Liver (tissue), 3 donors: ENCODE data around the gene GATB.
"Not testable (repeated sequence)": the region's sequence is repeated elsewhere in the genome, so short reads cannot be mapped to it uniquely, and the experiment has no call there.

Source experiments
- EGR1 ChIP-seq, 2 donors: IDR thresholded peaks; 2 replicates each; pipeline ENCODE4 v1.6.1; 2016 to 2018; ENCODE audit warnings: antibody characterized with exemption in 2 of 2, low read depth in 2 of 2
- GABPA ChIP-seq, 2 donors: IDR thresholded peaks in 1 of 2; conservative IDR thresholded peaks in 1 of 2; 2 replicates each; pipeline ENCODE4 v1.6.1; 2016; ENCODE audit warnings: antibody characterized with exemption in 2 of 2, mild to moderate bottlenecking in 1 of 2, moderate library complexity in 1 of 2
- HNF4A ChIP-seq, 2 donors: conservative IDR thresholded peaks; 2 replicates each; pipeline ENCODE4 v1.6.1; 2016; ENCODE audit warnings: antibody characterized with exemption in 2 of 2, mild to moderate bottlenecking in 2 of 2
- JUND ChIP-seq, 2 donors: IDR thresholded peaks; 2 replicates each; pipeline ENCODE4 v1.6.1; 2016; ENCODE audit warnings: antibody characterized with exemption in 2 of 2
- RAD21 ChIP-seq, 2 donors: IDR thresholded peaks; 2 replicates each; pipeline ENCODE4 v1.6.1; 2016; ENCODE audit warnings: antibody characterized with exemption in 2 of 2, mild to moderate bottlenecking in 2 of 2
- TAF1 ChIP-seq: conservative IDR thresholded peaks from 2 replicates; pipeline ENCODE4 v1.6.1; 2016; ENCODE audit warnings: antibody characterized with exemption, mild to moderate bottlenecking
- YY1 ChIP-seq: IDR thresholded peaks from 2 replicates; pipeline ENCODE4 v1.6.1; 2016; ENCODE audit warnings: antibody characterized with exemption, mild to moderate bottlenecking
- TF ChIP-seq, protein P1 (sequence below): fragments of 150-350 bp; IDR thresholded peaks from 2 replicates; pipeline ENCODE4 v1.5.1; 2017; ENCODE audit warnings: improper control_type of control experiment, low read depth, low read length; ENCODE audit not compliant: missing input control
- TF ChIP-seq, protein P2 (sequence below): IDR thresholded peaks from 2 replicates; pipeline ENCODE4 v1.6.1; 2016; ENCODE audit warnings: antibody characterized with exemption
- TF ChIP-seq, protein P3 (sequence below): IDR thresholded peaks from 2 replicates; pipeline ENCODE4 v1.6.1; 2016; ENCODE audit warnings: antibody characterized with exemption
- TF ChIP-seq, protein P4 (sequence below): IDR thresholded peaks from 2 replicates; pipeline ENCODE4 v1.6.1; 2016; ENCODE audit warnings: antibody characterized with exemption, mild to moderate bottlenecking
- TF ChIP-seq, protein P5 (sequence below): IDR thresholded peaks from 2 replicates; pipeline ENCODE4 v1.6.1; 2016; ENCODE audit warnings: antibody characterized with exemption
- donor health status: healthy.
- donor health status: healthy.

DNA sequence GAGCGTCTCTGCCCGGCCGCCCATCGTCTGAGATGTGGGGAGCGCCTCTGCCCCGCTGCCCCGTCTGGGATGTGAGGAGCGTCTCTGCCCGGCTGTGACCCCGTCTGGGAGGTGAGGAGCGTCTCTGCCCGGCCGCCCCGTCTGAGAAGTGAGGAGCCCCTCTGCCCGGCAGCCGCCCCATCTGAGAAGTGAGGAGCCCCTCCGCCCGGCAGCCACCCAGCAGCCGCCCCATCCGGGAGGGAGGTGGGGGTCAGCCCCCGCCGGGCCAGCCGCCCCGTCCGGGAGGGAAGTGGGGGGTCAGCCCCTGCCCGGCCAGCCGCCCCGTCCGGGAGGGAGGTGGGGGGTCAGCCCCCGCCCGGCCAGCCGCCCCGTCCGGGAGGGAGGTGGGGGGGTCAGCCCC lies 29.1 kb downstream of the GATB start:
- TF ChIP-seq, protein P1, sequence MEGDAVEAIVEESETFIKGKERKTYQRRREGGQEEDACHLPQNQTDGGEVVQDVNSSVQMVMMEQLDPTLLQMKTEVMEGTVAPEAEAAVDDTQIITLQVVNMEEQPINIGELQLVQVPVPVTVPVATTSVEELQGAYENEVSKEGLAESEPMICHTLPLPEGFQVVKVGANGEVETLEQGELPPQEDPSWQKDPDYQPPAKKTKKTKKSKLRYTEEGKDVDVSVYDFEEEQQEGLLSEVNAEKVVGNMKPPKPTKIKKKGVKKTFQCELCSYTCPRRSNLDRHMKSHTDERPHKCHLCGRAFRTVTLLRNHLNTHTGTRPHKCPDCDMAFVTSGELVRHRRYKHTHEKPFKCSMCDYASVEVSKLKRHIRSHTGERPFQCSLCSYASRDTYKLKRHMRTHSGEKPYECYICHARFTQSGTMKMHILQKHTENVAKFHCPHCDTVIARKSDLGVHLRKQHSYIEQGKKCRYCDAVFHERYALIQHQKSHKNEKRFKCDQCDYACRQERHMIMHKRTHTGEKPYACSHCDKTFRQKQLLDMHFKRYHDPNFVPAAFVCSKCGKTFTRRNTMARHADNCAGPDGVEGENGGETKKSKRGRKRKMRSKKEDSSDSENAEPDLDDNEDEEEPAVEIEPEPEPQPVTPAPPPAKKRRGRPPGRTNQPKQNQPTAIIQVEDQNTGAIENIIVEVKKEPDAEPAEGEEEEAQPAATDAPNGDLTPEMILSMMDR, result not testable (repeated sequence)
- TF ChIP-seq EGR1 (IDR thresholded peaks at IDR 0.05; ENCODE audit: low read depth in 2 of 2); YY1; TAF1; GABPA (IDR thresholded peaks at IDR 0.05 in 1 of 2, conservative IDR thresholded peaks at IDR 0.05 in 1 of 2); RAD21 (IDR thresholded peaks at IDR 0.05); JUND (IDR thresholded peaks at IDR 0.05); HNF4A (conservative IDR thresholded peaks at IDR 0.05): not testable (repeated sequence)
- TF ChIP-seq, protein P2, sequence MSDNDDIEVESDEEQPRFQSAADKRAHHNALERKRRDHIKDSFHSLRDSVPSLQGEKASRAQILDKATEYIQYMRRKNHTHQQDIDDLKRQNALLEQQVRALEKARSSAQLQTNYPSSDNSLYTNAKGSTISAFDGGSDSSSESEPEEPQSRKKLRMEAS, result not testable (repeated sequence)
- TF ChIP-seq, protein P3, sequence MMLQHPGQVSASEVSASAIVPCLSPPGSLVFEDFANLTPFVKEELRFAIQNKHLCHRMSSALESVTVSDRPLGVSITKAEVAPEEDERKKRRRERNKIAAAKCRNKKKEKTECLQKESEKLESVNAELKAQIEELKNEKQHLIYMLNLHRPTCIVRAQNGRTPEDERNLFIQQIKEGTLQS, result not testable (repeated sequence)
- TF ChIP-seq, protein P4, sequence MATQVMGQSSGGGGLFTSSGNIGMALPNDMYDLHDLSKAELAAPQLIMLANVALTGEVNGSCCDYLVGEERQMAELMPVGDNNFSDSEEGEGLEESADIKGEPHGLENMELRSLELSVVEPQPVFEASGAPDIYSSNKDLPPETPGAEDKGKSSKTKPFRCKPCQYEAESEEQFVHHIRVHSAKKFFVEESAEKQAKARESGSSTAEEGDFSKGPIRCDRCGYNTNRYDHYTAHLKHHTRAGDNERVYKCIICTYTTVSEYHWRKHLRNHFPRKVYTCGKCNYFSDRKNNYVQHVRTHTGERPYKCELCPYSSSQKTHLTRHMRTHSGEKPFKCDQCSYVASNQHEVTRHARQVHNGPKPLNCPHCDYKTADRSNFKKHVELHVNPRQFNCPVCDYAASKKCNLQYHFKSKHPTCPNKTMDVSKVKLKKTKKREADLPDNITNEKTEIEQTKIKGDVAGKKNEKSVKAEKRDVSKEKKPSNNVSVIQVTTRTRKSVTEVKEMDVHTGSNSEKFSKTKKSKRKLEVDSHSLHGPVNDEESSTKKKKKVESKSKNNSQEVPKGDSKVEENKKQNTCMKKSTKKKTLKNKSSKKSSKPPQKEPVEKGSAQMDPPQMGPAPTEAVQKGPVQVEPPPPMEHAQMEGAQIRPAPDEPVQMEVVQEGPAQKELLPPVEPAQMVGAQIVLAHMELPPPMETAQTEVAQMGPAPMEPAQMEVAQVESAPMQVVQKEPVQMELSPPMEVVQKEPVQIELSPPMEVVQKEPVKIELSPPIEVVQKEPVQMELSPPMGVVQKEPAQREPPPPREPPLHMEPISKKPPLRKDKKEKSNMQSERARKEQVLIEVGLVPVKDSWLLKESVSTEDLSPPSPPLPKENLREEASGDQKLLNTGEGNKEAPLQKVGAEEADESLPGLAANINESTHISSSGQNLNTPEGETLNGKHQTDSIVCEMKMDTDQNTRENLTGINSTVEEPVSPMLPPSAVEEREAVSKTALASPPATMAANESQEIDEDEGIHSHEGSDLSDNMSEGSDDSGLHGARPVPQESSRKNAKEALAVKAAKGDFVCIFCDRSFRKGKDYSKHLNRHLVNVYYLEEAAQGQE, result not testable (repeated sequence)
- TF ChIP-seq, protein P5, sequence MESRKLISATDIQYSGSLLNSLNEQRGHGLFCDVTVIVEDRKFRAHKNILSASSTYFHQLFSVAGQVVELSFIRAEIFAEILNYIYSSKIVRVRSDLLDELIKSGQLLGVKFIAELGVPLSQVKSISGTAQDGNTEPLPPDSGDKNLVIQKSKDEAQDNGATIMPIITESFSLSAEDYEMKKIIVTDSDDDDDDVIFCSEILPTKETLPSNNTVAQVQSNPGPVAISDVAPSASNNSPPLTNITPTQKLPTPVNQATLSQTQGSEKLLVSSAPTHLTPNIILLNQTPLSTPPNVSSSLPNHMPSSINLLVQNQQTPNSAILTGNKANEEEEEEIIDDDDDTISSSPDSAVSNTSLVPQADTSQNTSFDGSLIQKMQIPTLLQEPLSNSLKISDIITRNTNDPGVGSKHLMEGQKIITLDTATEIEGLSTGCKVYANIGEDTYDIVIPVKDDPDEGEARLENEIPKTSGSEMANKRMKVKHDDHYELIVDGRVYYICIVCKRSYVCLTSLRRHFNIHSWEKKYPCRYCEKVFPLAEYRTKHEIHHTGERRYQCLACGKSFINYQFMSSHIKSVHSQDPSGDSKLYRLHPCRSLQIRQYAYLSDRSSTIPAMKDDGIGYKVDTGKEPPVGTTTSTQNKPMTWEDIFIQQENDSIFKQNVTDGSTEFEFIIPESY, result not testable (repeated sequence)
